ENCODE measurements around the gene UNC5C.

The UNC5C gene

GRCh38 chr4:95457353-95457752, 91.4 kb downstream of the UNC5C start:
- DNase-seq = no peak

DNA sequence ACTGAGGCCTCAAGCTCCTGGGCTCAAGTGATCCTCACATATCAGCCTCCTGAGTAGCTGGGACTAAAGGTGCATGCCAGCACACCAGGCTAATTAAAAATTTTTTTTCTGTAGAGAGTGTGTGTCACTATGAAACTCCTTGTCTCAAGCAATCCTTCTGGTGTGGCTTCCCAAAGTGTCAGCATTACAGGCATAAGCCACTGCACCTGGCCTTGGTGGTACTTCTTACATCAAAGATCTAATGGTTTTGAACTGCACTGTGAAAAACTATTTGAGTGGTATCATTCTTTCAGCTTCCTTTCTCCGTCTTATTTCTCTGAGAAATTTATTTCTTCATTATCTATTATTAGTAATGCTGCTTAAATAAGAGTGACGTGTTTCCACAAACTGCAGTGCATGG, 98.5 kb downstream of the UNC5C start:
- DNase-seq = no peak

DNA sequence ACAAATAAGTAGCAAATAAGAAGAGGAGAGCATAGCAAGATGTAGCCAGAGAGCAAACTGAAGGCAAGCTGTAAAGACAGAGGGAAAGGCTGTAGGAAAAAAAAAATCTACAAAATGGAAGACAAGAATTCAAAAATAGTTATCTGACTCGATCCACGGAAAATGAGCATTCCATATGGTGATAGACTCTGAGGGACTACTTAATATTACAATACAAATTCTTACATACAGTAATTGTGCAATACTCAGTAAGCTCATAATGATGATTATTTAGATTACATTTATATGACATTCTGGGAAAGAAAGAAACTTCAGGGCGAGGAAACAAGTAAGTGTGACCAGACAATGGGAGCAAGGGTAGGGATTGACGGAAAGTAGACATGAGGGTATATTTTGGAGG, 102.6 kb downstream of the UNC5C start:
- DNase-seq = no peak

DNA sequence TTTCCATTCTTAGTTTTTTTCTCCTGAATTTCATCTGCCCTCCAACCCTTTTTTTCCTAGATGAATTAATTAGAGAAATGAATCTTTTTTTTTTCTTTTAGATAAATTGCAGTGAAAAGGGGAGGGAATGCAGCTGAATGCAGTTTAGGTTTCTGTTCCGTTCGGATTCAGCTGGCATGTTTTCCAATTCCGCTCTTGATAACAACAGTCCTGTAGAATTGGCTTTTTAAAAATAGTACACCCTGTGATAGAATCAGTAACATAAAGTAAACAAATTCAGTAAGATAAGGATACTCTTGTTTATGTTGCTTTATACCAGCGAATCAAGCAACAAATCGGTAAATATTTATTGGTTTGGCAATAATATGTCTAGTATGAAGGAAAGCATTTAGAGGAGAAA, 103.5 kb downstream of the UNC5C start:
- DNase-seq = no peak

DNA sequence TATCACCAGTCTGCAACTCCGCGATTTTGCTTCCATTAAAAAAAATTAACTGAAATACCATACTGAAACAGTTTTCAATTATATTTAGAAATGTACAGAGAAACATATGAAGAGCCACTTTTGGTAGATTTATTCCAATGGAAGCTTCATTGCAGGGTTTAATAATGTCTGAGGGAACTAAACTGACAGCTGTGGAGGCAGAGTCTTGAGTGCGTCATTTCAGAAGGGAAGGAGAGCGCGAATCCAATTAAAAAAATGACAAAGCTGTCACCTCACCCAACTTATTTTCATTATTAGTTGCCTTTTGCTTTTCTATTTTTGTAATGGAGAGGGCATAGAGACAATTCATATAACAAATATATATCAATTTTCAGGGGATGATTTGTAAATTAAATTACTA, 104.0 kb downstream of the UNC5C start:
- no peak for DNase-seq

GRCh38 chr4:95439896-95440295, 108.9 kb downstream of the UNC5C start:
- DNase-seq = no peak

DNA sequence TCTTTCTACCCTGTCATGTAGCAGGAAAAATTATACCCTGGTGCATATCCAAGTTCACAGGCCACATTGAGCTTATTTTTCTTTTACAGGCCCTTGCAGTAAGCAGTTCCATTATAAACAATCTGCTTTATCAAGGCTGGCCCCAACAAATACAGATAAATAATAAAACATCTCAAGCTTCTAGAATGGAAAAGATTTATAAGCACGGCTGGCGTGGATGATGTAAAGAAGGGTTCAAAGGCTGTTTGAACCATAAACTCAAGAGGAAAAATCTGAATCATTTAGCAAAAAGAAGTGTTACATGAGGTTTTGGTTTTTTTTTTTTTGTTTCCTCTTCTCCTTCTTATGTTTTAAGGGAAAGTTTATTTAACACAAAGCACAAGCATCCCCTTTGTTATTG, 109.7 kb downstream of the UNC5C start:
- no peak for DNase-seq

- no peak for DNase-seq
Observed at GRCh38 chr4:95432466-95432865, 116.3 kb downstream of the UNC5C start.

DNA sequence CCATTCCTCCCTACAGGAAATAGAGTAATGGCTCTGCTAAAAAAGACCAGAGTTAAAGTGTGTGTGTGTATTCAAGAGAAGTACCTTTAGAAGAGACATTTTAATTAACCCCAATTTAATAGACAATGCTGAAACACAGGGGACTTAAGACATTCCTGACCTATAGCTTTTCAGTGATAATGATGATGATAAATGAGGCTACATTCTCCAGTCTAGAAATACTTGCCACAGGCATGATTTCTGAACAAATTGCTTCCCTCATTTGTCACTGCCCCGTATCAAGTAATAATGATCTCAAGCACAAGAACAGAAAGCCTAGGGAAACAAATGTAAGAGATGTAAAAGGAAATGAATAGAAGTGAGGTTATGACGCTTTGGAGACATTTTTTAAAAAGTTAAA, 117.1 kb downstream of the UNC5C start:
- DNase-seq = no peak

DNA sequence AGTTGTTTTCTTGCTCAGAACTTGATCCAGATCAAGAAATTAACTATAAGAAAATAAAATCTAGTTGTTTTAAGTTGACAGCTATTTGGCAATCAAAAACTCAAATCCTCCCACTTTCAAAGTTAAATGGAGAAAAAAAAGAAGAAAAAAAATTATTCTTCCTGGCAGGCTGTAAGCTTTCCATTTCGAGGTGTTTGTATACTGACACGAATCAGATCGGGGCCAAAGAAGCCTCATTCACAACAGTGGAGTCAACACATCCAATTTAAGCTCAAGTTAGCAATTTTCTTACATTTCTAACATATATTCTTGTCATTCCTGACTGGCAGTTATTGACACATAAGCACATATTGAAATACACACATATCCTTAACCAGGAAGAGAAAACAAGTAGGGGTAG, 119.4 kb downstream of the UNC5C start:
- no peak for DNase-seq

DNA sequence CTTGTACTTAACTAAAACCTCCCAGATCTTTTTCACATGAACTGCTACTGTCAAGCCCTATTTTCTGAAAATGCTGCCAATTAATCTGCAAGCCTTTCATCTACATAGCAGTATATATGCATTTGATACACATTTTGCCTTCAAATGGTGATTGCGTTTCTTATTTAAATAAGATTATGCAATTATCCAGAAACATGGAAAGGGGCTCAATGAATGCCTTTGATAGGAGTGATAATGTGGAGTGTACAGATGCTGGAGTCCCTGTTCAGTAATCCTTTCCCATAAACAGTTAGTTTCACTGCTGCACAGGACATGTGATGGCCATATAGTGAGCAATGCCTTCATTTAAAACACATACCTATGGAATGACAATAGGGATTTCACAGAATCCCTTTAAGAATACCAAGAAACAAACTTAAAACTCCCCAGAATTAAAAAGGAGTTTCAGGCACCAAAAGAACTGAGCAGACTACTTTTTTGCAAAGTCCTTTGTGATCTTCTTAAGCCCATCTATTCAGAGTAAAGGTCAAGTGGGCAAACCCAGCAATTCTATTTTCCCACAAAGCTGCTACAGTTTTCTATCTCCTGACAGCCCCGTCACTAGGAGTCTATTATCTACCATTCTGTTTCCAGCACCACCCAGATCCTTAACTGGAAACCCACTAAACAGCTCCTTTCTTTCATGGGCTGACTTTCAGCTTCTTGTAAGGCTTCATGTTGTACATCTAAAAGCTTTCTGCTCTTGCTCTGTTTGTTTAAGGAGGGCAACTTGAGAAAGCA, 120.3 kb downstream of the UNC5C start:
- no peak for DNase-seq

GRCh38 chr4:95426455-95426854, 122.3 kb downstream of the UNC5C start:
- DNase-seq = no peak

DNA sequence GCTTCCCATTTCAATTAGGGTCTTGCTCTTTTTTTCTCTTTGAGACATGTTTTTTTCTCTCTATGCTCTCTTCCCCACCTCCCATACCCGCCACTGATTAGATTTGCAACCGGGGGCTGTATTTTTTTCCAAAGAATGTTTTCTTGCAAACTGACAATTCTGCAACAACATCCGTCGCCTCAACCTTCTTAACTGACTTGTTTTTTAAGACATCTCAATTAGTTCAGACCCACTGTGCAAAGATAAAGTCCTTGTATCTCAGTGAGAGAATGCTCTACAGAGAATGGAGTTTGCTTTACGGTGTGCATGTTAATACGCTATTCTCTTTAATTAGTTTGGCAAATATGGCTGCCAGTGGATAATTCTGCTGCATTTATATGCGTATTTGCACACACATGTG, 126.3 kb downstream of the UNC5C start:
- DNase-seq = no peak

GRCh38 chr4:95421869-95422268, 126.9 kb downstream of the UNC5C start:
- DNase-seq = no peak

- DNase-seq = no peak
Observed at GRCh38 chr4:95417531-95417930, 131.2 kb downstream of the UNC5C start.

- DNase-seq = no peak
Observed at GRCh38 chr4:95415346-95415771, 133.4 kb downstream of the UNC5C start.

- DNase-seq = no peak
Observed at GRCh38 chr4:95411371-95412088, 137.2 kb downstream of the UNC5C start.

DNA sequence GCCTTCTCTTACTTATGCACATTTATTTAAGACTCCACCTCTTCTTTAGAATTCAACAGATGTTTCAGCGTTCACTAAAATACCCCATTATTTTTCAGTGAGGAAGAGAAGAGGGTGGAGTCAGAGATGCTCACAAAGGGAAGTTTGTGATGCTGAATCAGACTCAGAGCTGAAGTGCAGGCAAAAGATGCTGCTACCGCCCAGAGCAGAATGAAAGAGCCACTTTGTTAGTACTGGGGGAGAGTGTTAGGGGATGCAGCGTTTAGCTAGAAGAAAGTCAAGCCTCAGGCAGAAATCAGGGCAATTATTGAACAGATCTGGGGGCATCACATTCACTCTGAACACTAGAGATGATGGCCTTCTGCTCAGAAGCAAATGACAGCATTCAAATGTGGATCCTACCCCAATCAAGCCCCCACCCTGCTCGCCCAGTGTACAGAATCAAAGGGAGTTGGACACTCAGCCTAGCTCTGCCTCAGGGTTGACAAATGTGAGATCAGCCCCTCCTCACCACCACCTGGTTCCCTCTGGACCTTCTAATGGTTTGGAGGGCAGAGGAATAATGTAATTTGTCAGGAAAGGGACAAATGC, 138.3 kb downstream of the UNC5C start:
- no peak for DNase-seq

- no peak for DNase-seq
Observed at GRCh38 chr4:95409750-95410149, 139.0 kb downstream of the UNC5C start.

GRCh38 chr4:95409127-95409526, 139.6 kb downstream of the UNC5C start:
- DNase-seq = no peak

GRCh38 chr4:95402299-95402698, 146.5 kb downstream of the UNC5C start:
- DNase-seq = no peak

- DNase-seq = no peak
Observed at GRCh38 chr4:95398217-95398616, 150.6 kb downstream of the UNC5C start.

GRCh38 chr4:95394752-95395306, 153.9 kb downstream of the UNC5C start:
- DNase-seq = no peak

DNA sequence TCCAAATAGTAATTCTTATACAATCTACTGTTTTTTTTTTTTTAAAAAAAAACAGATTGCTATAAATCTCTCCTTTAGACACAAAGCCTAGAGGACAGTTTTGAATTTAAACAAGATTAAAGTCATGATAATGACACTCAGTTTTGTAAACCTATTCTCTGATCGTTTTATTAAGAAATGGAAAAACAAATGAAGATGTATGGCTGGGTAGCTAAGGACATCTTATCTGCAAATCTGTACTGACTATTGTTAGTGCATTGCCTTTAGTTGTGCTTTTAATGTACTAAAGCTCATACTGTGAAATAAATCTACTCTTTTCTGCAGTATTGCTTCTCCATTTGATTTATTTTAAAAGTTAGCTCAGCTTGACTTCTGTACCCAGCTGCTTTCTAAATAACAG, 155.0 kb downstream of the UNC5C start:
- no peak for DNase-seq

Measured in DMS79 treated with DMSO at 0.1 percent for 48 hours (cell line).